GM21526 (cell line): Measurements from ENCODE around the gene UCN.
"Not testable (repeated sequence)": the region's sequence is repeated elsewhere in the genome, so short reads cannot be mapped to it uniquely, and the experiment has no call there.

Experiments
- ATAC-seq: cut with Tn5 transposase; IDR thresholded peaks from one replicate; pipeline ENCODE4 v1.9.1; 2021; ENCODE audit warnings: moderate library complexity; ENCODE audit not compliant: unreplicated experiment, low FRiP score

Gene UCN, protein sequence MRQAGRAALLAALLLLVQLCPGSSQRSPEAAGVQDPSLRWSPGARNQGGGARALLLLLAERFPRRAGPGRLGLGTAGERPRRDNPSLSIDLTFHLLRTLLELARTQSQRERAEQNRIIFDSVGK

DNA sequence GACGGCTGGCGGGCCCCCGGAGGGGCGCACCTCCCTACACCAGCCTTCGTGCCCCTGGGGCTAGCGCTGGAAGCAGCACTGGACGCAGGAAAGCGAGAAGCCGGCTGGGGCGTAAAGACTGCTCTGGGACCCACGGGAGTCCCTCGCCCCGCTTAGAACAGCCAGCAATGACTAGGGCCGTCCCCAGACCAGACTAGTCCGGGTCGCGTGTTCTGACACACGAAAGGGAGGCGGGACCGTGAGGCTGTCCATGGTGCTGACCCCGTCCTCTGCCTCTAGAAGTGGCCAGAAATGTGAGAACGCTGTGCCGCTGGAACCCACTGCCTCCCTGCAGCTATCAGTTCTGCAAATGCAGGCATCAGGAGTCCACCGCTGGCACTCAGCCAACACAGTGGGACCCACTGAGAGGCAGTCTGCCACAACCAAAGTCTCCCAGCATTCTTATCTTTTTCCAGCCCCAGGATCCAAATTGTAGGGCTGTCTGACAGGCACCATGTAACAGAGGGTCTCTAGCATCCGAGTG, at the start of gene UCN:
UCN (minus strand) TSS at position 87 of the 523 bp plus-strand sequence. CDS start 550 bp downstream, outside the sequence.
- ATAC-seq = no peak

GRCh38 chr2:27356382-27357181, 48.3 kb upstream of the UCN start, which contains the start of gene GTF3C2:
TSS of gene GTF3C2 (minus strand) at chr2:27356764. CDS start at chr2:27343554, 13,210 bp downstream.
- peak; percentile 61 for ATAC-seq

GRCh38 chr2:27356056-27356381, 47.8 kb upstream of the UCN start:
- ATAC-seq = peak; percentile 39

- no peak for ATAC-seq
Observed at GRCh38 chr2:27354597-27354927, 46.3 kb upstream of the UCN start.

GRCh38 chr2:27353762-27354596, 45.7 kb upstream of the UCN start:
- no peak for ATAC-seq

GRCh38 chr2:27353386-27353761, 45.1 kb upstream of the UCN start:
- not testable (repeated sequence) for ATAC-seq

GRCh38 chr2:27351802-27352598, 43.8 kb upstream of the UCN start:
- ATAC-seq = no peak

- ATAC-seq = no peak
Observed at GRCh38 chr2:27350106-27350693, 42.0 kb upstream of the UCN start.

DNA sequence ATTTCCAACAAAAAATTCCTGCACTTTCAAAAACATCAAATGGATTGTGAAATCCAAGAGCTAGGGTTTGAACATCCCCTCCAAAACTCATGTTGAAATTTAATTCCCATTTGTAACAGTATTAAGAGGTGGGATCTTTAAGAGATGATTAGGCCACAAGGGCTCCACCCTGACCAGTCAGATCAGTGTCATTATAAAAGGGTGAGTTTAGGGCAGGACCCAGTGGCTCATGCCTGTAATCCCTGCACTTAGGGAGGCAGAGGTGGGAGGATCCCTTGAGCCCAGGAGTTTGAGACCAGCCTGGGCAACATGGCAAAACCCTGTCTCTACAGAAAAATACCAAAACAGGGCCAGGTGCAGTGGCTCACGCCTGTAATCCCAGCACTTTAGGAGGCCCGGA, 39.4 kb upstream of the UCN start:
- ATAC-seq = no peak

GRCh38 chr2:27336173-27336572, 27.9 kb upstream of the UCN start:
- no peak for ATAC-seq

DNA sequence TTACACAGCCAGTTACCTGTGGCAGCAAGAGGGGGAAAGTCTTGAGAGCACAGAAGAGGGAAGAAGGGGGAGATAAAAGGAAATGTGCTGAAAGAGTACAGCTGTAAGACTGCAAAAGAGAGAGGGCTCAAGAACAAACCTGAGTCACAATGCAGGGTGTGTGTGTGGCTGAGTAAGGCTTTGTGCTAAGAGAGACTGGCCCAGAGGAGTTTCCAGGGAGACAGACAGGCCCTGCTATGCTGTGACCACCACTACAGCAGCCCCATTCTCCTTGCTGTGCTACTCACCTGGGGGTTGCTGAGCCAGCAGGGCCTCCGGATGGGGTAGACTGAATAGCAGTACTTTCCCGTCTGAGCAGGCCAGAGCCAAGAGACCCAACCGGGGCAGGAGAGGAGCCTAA, 27.1 kb upstream of the UCN start:
- ATAC-seq = no peak

- ATAC-seq = no peak
Observed at GRCh38 chr2:27324720-27325119, 16.5 kb upstream of the UCN start.

GRCh38 chr2:27323596-27324285, 15.5 kb upstream of the UCN start:
- ATAC-seq = no peak

- ATAC-seq = peak; percentile 73
Observed at GRCh38 chr2:27322766-27323595, 14.7 kb upstream of the UCN start, which contains the start of gene MPV17. TSS of gene MPV17 (minus strand) at chr2:27323097. CDS start at chr2:27322517, 580 bp downstream.

GRCh38 chr2:27322301-27322765, 14.1 kb upstream of the UCN start:
- ATAC-seq = no peak

DNA sequence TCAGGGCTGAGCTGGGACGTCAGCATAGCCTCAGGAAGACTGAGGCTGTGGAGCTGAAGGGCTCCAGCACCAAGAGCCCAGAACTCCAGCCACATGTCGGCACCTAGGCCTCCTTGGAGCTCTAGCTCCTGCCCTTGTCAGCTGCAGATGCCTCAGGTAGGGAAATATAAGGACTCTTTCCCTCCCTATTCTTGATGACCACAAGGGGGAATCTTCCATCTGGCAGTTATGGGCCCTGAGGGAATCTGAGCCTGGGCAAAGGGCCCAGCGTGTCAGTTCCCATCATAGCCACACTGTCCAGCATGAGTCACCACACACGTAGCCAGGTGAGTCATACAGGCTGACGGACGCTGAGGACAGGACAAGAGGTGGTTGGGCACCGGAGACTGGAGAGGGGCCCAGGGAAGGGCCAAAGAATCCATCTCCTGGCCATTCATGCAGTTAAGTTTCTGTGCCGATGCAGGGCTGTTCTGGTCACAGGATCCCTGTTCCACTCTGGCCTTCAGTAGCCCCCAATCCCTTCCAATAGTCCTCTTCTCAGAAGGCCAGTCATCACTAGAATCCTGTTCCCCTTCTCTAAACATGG, 12.8 kb upstream of the UCN start:
- ATAC-seq = no peak

DNA sequence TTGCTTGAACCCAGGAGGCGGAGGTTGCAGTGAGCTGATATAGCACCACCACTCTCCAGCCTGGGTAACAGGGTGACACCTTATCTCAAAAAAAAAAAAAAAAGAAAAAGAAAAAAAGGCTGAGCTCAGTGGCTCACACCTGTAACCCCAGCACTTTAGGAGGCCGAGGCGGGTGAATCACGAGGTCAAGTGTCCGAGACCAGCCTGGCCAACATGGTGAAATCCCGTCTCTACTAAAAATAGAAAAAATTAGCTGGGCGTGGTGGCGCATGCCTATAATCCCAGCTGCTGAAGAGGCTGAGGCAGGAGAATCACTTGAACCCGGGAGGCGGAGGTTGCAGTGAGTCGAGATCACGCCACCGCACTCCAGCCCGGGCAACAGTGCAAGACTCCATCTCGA, 11.6 kb upstream of the UCN start:
- not testable (repeated sequence) for ATAC-seq
